Measurements from ENCODE around the gene STEAP2. TPM values are rescaled to one million over a fixed set of nuclear protein-coding genes. Genes with fewer than 3 reads are reported as not detected.

Gene STEAP2
- total RNA-seq, 8 experiments from 2014 or later = 1.4 to 12.3 (median 6.9) TPM

GRCh38 chr7:90269163-90269562 lies 57.6 kb downstream of the STEAP2 start:
- 45 to 100% (median 77%) methylated on average over 1 of the region's 1 CpG for WGBS, 10 experiments
- no peak overlapping the region for H3K4me3 ChIP-seq
- H3K27ac ChIP-seq = no peak overlapping the region
- H3K4me1 ChIP-seq (replicated peaks in 1 of 2) = no peaks in the 10 kb centered on the region
- in situ Hi-C loops (cut with MboI; ENCODE audit: low pct_unique_long_range_greater_than_20kb in 2 of 9, low sequenced_read_pairs in 9 of 9, unreplicated experiment in 9 of 9) = loop anchor here in 2 of 9 experiments (25.0 kb wide), 1 partner anchor 107 kb away; the partner anchor contains the start of gene STEAP1 (in 2 of the 2)
- no peak for ATAC-seq (replicated peaks in 6 of 8)

GRCh38 chr7:90270431-90271178 lies 59.1 kb downstream of the STEAP2 start:
- Histone ChIP-seq H3K27ac (no peak overlapping the region), H3K4me3 (no peak overlapping the region), H3K4me1 (replicated peaks in 1 of 2) (no peaks in the 10 kb centered on the region)
- no peak for ATAC-seq (replicated peaks in 6 of 8)
- 68 to 100% (median 100%) methylated on average over 1 to 2 of the region's 2 CpGs; no CpG with 5 or more reads in 1 of the 10 experiments for WGBS, 10 experiments
- in situ Hi-C loops (cut with MboI; ENCODE audit: low pct_unique_long_range_greater_than_20kb in 2 of 9, low sequenced_read_pairs in 9 of 9, unreplicated experiment in 9 of 9) = loop anchor here in 2 of 9 experiments (25.0 kb wide), 1 partner anchor 108 kb away; the partner anchor contains the start of gene STEAP1 (in 2 of the 2)

GRCh38 chr7:90271753-90272152 lies 60.2 kb downstream of the STEAP2 start:
- no peak for ATAC-seq (replicated peaks in 6 of 8)
- H3K4me3 ChIP-seq = no peak overlapping the region
- 0 to 100% (median 77%) methylated on average over 1 to 2 of the region's 2 CpGs for WGBS, 10 experiments
- H3K27ac ChIP-seq = no peak overlapping the region
- in situ Hi-C loops (cut with MboI; ENCODE audit: low pct_unique_long_range_greater_than_20kb in 2 of 9, low sequenced_read_pairs in 9 of 9, unreplicated experiment in 9 of 9) = loop anchor here in 2 of 9 experiments (25.0 kb wide), 1 partner anchor 109 kb away; the partner anchor contains the start of gene STEAP1 (in 2 of the 2)
- no peaks in the 10 kb centered on the region for H3K4me1 ChIP-seq (replicated peaks in 1 of 2)

- no peak overlapping the region for H3K27ac ChIP-seq
- H3K4me1 ChIP-seq (replicated peaks in 1 of 2) = no peaks in the 10 kb centered on the region
- H3K4me3 ChIP-seq = no peak overlapping the region
- ATAC-seq (replicated peaks in 6 of 8) = no peak
- 50 to 100% (median 94%) methylated on average over 1 to 2 of the region's 2 CpGs for WGBS, 10 experiments
- in situ Hi-C loops (cut with MboI; ENCODE audit: low pct_unique_long_range_greater_than_20kb in 2 of 9, low sequenced_read_pairs in 9 of 9, unreplicated experiment in 9 of 9) = loop anchor here in 2 of 9 experiments (25.0 kb wide), 1 partner anchor 110 kb away; the partner anchor contains the start of gene STEAP1 (in 2 of the 2)
Measured at GRCh38 chr7:90272242-90272641, 60.7 kb downstream of the STEAP2 start.

GRCh38 chr7:90274161-90274560 lies 62.6 kb downstream of the STEAP2 start:
- in situ Hi-C loops (cut with MboI; ENCODE audit: low pct_unique_long_range_greater_than_20kb in 2 of 9, low sequenced_read_pairs in 9 of 9, unreplicated experiment in 9 of 9) = loop anchor here in 2 of 9 experiments (25.0 kb wide), 1 partner anchor 112 kb away; the partner anchor contains the start of gene STEAP1 (in 2 of the 2)
- no peak for ATAC-seq (replicated peaks in 6 of 8)
- Histone ChIP-seq H3K4me3 (no peak overlapping the region), H3K4me1 (replicated peaks in 1 of 2) (no peaks in the 10 kb centered on the region), H3K27ac (no peak overlapping the region)

- Histone ChIP-seq H3K4me1 (replicated peaks in 1 of 2) (no peaks in the 10 kb centered on the region), H3K27ac (no peak overlapping the region), H3K4me3 (no peak overlapping the region)
- no peak for ATAC-seq (replicated peaks in 6 of 8)
- 86 to 100% (median 89%) methylated on average over 1 to 4 of the region's 5 CpGs for WGBS, 10 experiments
- in situ Hi-C loops (cut with MboI; ENCODE audit: low pct_unique_long_range_greater_than_20kb in 2 of 9, low sequenced_read_pairs in 9 of 9, unreplicated experiment in 9 of 9) = no loop called here
Measured at GRCh38 chr7:90276033-90276728, 64.6 kb downstream of the STEAP2 start.

Other genes starting within 250 kb of the STEAP2 start
- 10 to 100 TPM in 1 of 8 experiments, 1 to 10 TPM in 4, under 1 TPM in 3; 0.37 to 10.0 (median 1.6) TPM for gene STEAP1, start 57.3 kb upstream of the STEAP2 start, total RNA-seq
- 10 to 100 TPM in 2 of 8 experiments, 1 to 10 TPM in 6; 2.5 to 28.0 (median 6.9) TPM for gene CFAP69, start 33.4 kb downstream of the STEAP2 start, total RNA-seq
- gene FAM237B, start 109.6 kb downstream of the STEAP2 start, total RNA-seq = under 1 TPM in 7 of 8 experiments, not detected in 1; 0.05 to 0.78 (median 0.16) TPM
- 10 to 100 TPM; 10.7 to 24.8 (median 18.3) TPM for gene GTPBP10, start 135.0 kb downstream of the STEAP2 start, total RNA-seq
- gene CLDN12, start 191.7 kb downstream of the STEAP2 start, total RNA-seq = 10 to 100 TPM; 28.4 to 55.1 (median 30.9) TPM